Retinal pigment epithelial cell (primary cell): ENCODE results near the gene HES1.

ENCODE experiments used
- DNase-seq: peaks from one replicate; pipeline ENCODE4 v3.0.0-alpha.2; 2010; ENCODE audit warnings: low read depth
- H3K4me3 ChIP-seq: 2 replicates; pipeline ENCODE4 v1.5.1; 2011; ENCODE audit warnings: mild to moderate bottlenecking, low read length, control low read depth, moderate library complexity
- CTCF ChIP-seq: conservative IDR thresholded peaks from 2 replicates; pipeline ENCODE4 v1.5.1; 2011; ENCODE audit warnings: low read depth, low read length, control low read depth, inconsistent platforms

Gene HES1

GRCh38 chr3:194111336-194111735 is 24.6 kb upstream of the HES1 start:
- DNase-seq = no peak
- H3K4me3 ChIP-seq = no peak overlapping the region
- no peak for TF ChIP-seq CTCF

GRCh38 chr3:194112120-194113106 is 23.5 kb upstream of the HES1 start:
- H3K4me3 ChIP-seq = no peak overlapping the region
- no peak for TF ChIP-seq CTCF
- DNase-seq = no peak

GRCh38 chr3:194114123-194114522 is 21.8 kb upstream of the HES1 start:
- no peak for DNase-seq
- TF ChIP-seq CTCF = no peak
- H3K4me3 ChIP-seq = no peak overlapping the region

- no peak overlapping the region for H3K4me3 ChIP-seq
- no peak for TF ChIP-seq CTCF
- no peak for DNase-seq
Observed at GRCh38 chr3:194117104-194117845, 18.7 kb upstream of the HES1 start.

GRCh38 chr3:194118920-194119319 is 17.0 kb upstream of the HES1 start:
- H3K4me3 ChIP-seq = no peak overlapping the region
- DNase-seq = no peak
- no peak for TF ChIP-seq CTCF

GRCh38 chr3:194119831-194120590 is 15.9 kb upstream of the HES1 start:
- H3K4me3 ChIP-seq = no peak overlapping the region
- DNase-seq = no peak
- TF ChIP-seq CTCF = no peak
